Trophoblast cell (in vitro differentiated cells and primary cell): Measurements from ENCODE around the gene UPF1.
"Not testable (repeated sequence)": the region's sequence is repeated elsewhere in the genome, so short reads cannot be mapped to it uniquely, and the experiment has no call there.

Experiments
- DNase-seq, 2 donors: peaks; one replicate each; pipeline ENCODE4 v3.0.0-alpha.2; 2016
- H2AFZ ChIP-seq: 2 replicates; pipeline ENCODE4 v1.6.1; 2013; ENCODE audit warnings: low read length, moderate library complexity, mild to moderate bottlenecking; ENCODE audit not compliant: insufficient read depth, poor library complexity
- H2AK5ac ChIP-seq: 2 replicates; pipeline ENCODE4 v1.6.1; 2013; ENCODE audit warnings: mild to moderate bottlenecking, low read length
- H2BK120ac ChIP-seq: 2 replicates; pipeline ENCODE4 v1.6.1; 2013; ENCODE audit warnings: low read length, mild to moderate bottlenecking, moderate library complexity; ENCODE audit not compliant: insufficient read depth, poor library complexity
- H2BK12ac ChIP-seq: 2 replicates; pipeline ENCODE4 v1.6.1; 2013; ENCODE audit warnings: mild to moderate bottlenecking, low read length, moderate library complexity
- H2BK5ac ChIP-seq: 2 replicates; pipeline ENCODE4 v1.6.1; 2013; ENCODE audit warnings: low read length, low read depth, moderate library complexity, mild to moderate bottlenecking; ENCODE audit not compliant: poor library complexity
- H3K14ac ChIP-seq: 2 replicates; pipeline ENCODE4 v1.6.1; 2013; ENCODE audit warnings: mild to moderate bottlenecking, low read length
- H3K18ac ChIP-seq: 2 replicates; pipeline ENCODE4 v1.6.1; 2013; ENCODE audit warnings: mild to moderate bottlenecking, low read length
- H3K23ac ChIP-seq: 2 replicates; pipeline ENCODE4 v1.6.1; 2013; ENCODE audit warnings: low read length
- H3K27ac ChIP-seq: 2 replicates; pipeline ENCODE4 v1.5.1; 2013; ENCODE audit warnings: low read depth, mild to moderate bottlenecking, inconsistent platforms, low read length, moderate library complexity
- H3K27me3 ChIP-seq: 2 replicates; pipeline ENCODE4 v1.6.1; 2013; ENCODE audit warnings: inconsistent platforms, mild to moderate bottlenecking, low read length, moderate library complexity; ENCODE audit not compliant: insufficient read depth
- H3K36me3 ChIP-seq, 2 experiments: 1 replicate in 1 of 2; 2 replicates in 1 of 2; pipeline ENCODE4 v1.6.1; 2013; ENCODE audit warnings: low read length in 2 of 2, mild to moderate bottlenecking in 2 of 2, moderate library complexity in 1 of 2; ENCODE audit not compliant: insufficient read depth in 2 of 2, control insufficient read depth in 1 of 2
- H3K4ac ChIP-seq: 2 replicates; pipeline ENCODE4 v1.6.1; 2013; ENCODE audit warnings: low read depth, mild to moderate bottlenecking, low read length, moderate library complexity
- H3K4me1 ChIP-seq, 2 experiments: 1 replicate in 1 of 2; 2 replicates in 1 of 2; pipeline ENCODE4 v1.6.1; 2013; ENCODE audit warnings: low read length in 2 of 2, mild to moderate bottlenecking in 2 of 2, moderate library complexity in 1 of 2; ENCODE audit not compliant: insufficient read depth in 2 of 2, control insufficient read depth in 1 of 2
- H3K4me2 ChIP-seq: 2 replicates; pipeline ENCODE4 v1.6.1; 2013; ENCODE audit warnings: inconsistent platforms, mild to moderate bottlenecking, low read length, moderate library complexity
- H3K4me3 ChIP-seq: 2 replicates; pipeline ENCODE4 v1.5.1; 2013; ENCODE audit warnings: mild to moderate bottlenecking, low read depth, low read length, inconsistent platforms
- H3K79me1 ChIP-seq: one replicate; pipeline ENCODE4 v1.6.1; 2013; ENCODE audit warnings: low read length
- H3K79me2 ChIP-seq: 2 replicates; pipeline ENCODE4 v1.6.1; 2013; ENCODE audit warnings: low read length, mild to moderate bottlenecking; ENCODE audit not compliant: control insufficient read depth, insufficient read depth, poor library complexity
- H3K9ac ChIP-seq: 2 replicates; pipeline ENCODE4 v1.6.1; 2013; ENCODE audit warnings: mild to moderate bottlenecking, low read length
- H3K9me3 ChIP-seq: 2 replicates; pipeline ENCODE4 v1.6.1; 2013; ENCODE audit warnings: low read depth, mild to moderate bottlenecking, control low read depth, inconsistent platforms, low read length; ENCODE audit not compliant: insufficient read depth
- H4K12ac ChIP-seq: 2 replicates; pipeline ENCODE4 v1.6.1; 2013; ENCODE audit warnings: low read depth, mild to moderate bottlenecking, low read length, moderate library complexity
- H4K8ac ChIP-seq: 2 replicates; pipeline ENCODE4 v1.6.1; 2013; ENCODE audit warnings: low read depth, mild to moderate bottlenecking, low read length, moderate library complexity
- H4K91ac ChIP-seq: one replicate; pipeline ENCODE4 v1.6.1; 2013; ENCODE audit warnings: low read depth, mild to moderate bottlenecking, low read length, moderate library complexity
- WGBS: extraction: QIAGEN DNeasy Blood & Tissue Kit; methylation state at CpG from one replicate; pipeline ENCODE4 v1.1.7; 2013; ENCODE audit warnings: missing lambda C conversion rate; ENCODE audit not compliant: insufficient read length, insufficient coverage; ENCODE audit errors: extremely low coverage; 5-methylcytosine and 5-hydroxymethylcytosine counted together

The UPF1 gene

GRCh38 chr19:18815673-18816072, 16.1 kb upstream of the UPF1 start:
- no peak overlapping the region for H2AFZ ChIP-seq
- H3K79me2 ChIP-seq = no peaks in the 10 kb centered on the region
- no peak overlapping the region for H3K4me3 ChIP-seq
- no peaks in the 10 kb centered on the region for H3K79me1 ChIP-seq
- H3K27me3 ChIP-seq = no peaks in the 10 kb centered on the region
- H3K9me3 ChIP-seq = no peaks in the 10 kb centered on the region
- no peak overlapping the region for H3K4me2 ChIP-seq
- no peak overlapping the region for H3K9ac ChIP-seq
- H3K36me3 ChIP-seq = no peaks in the 10 kb centered on the region
- no peak overlapping the region for H4K91ac ChIP-seq
- H4K8ac ChIP-seq = no peak overlapping the region
- H4K12ac ChIP-seq = no peak overlapping the region
- no peak overlapping the region for H3K23ac ChIP-seq
- H3K27ac ChIP-seq = no peak overlapping the region
- H2BK120ac ChIP-seq = no peak overlapping the region
- H2BK12ac ChIP-seq = no peak overlapping the region
- no peak overlapping the region for H2BK5ac ChIP-seq
- no peak overlapping the region for H3K14ac ChIP-seq
- H3K4ac ChIP-seq = no peak overlapping the region
- no peaks in the 10 kb centered on the region for H3K4me1 ChIP-seq
- no CpG with 5 or more reads among the region's 5 CpGs for WGBS
- DNase-seq = no peak
- no peak overlapping the region for H2AK5ac ChIP-seq
- no peak overlapping the region for H3K18ac ChIP-seq

- no CpG with 5 or more reads among the region's 4 CpGs for WGBS
- H3K9ac ChIP-seq, H4K8ac ChIP-seq, H3K14ac ChIP-seq, H2BK5ac ChIP-seq, H3K27ac ChIP-seq, H3K4me1 ChIP-seq, H3K18ac ChIP-seq, H3K23ac ChIP-seq, H4K91ac ChIP-seq, H3K4me2 ChIP-seq, H3K79me1 ChIP-seq, H3K4ac ChIP-seq, H2BK12ac ChIP-seq, H3K9me3 ChIP-seq, H2BK120ac ChIP-seq, H3K79me2 ChIP-seq, DNase-seq, H3K4me3 ChIP-seq, H4K12ac ChIP-seq, H2AFZ ChIP-seq, H3K36me3 ChIP-seq, H2AK5ac ChIP-seq, H3K27me3 ChIP-seq: not testable (repeated sequence)
Observed at GRCh38 chr19:18816645-18817044, 15.1 kb upstream of the UPF1 start.

GRCh38 chr19:18817574-18817973, 14.2 kb upstream of the UPF1 start:
- Histone ChIP-seq H3K23ac (no peak overlapping the region), H3K79me2 (no peaks in the 10 kb centered on the region), H3K18ac (no peak overlapping the region), H3K4me2 (no peak overlapping the region), H2BK120ac (no peak overlapping the region), H2AK5ac (no peak overlapping the region), H4K8ac (no peak overlapping the region), H3K14ac (no peak overlapping the region), H3K36me3 (no peaks in the 10 kb centered on the region), H3K4me3 (no peak overlapping the region), H3K79me1 (no peaks in the 10 kb centered on the region), H2BK5ac (no peak overlapping the region), H2BK12ac (no peak overlapping the region), H3K4me1 (no peaks in the 10 kb centered on the region), H4K12ac (no peak overlapping the region), H3K27ac (no peak overlapping the region), H3K4ac (no peak overlapping the region), H3K27me3 (no peaks in the 10 kb centered on the region), H3K9me3 (no peaks in the 10 kb centered on the region), H4K91ac (no peak overlapping the region), H2AFZ (no peak overlapping the region), H3K9ac (no peak overlapping the region)
- no peak for DNase-seq
- no CpG with 5 or more reads among the region's 9 CpGs for WGBS

- H3K9me3 ChIP-seq = no peaks in the 10 kb centered on the region
Observed at GRCh38 chr19:18828786-18829185, 3.0 kb upstream of the UPF1 start.

More at GRCh38 chr19:18828786-18829185, 3.0 kb upstream of the UPF1 start:
- WGBS = no CpG with 5 or more reads among the region's 6 CpGs
- H4K12ac ChIP-seq = no peak overlapping the region
- H3K4ac ChIP-seq = no peak overlapping the region
- H3K23ac ChIP-seq = no peak overlapping the region
- H2AFZ ChIP-seq = no peak overlapping the region
- no peak overlapping the region for H2AK5ac ChIP-seq
- H2BK12ac ChIP-seq = no peak overlapping the region
- H3K4me1 ChIP-seq = peaks cover 3 to 4% of the 10 kb centered on the region in 2 experiments
- H4K91ac ChIP-seq = no peak overlapping the region
- H3K79me2 ChIP-seq = peaks cover 16% of the 10 kb centered on the region
- H3K27me3 ChIP-seq = no peaks in the 10 kb centered on the region
- H2BK5ac ChIP-seq = no peak overlapping the region
- no peak for DNase-seq
- H3K9ac ChIP-seq = no peak overlapping the region
- H3K36me3 ChIP-seq = peaks cover 0 to 3% of the 10 kb centered on the region in 2 experiments
- no peak overlapping the region for H3K4me3 ChIP-seq
- H3K18ac ChIP-seq = no peak overlapping the region
- H2BK120ac ChIP-seq = no peak overlapping the region
- no peak overlapping the region for H3K4me2 ChIP-seq
- peaks cover 5% of the 10 kb centered on the region for H3K79me1 ChIP-seq
- H3K27ac ChIP-seq = no peak overlapping the region
- no peak overlapping the region for H3K14ac ChIP-seq
- no peak overlapping the region for H4K8ac ChIP-seq
